NCI-H187 treated with DMSO at 0.1 percent for 48 hours (cell line): ENCODE results near the gene TNFRSF17.
"Not testable (repeated sequence)": the region's sequence is repeated elsewhere in the genome, so short reads cannot be mapped to it uniquely, and the experiment has no call there.

Source experiments
- DNase-seq: peaks from one replicate; lab custom pipeline; 2025; lab: John Stamatoyannopoulos, UW

The TNFRSF17 gene

DNA sequence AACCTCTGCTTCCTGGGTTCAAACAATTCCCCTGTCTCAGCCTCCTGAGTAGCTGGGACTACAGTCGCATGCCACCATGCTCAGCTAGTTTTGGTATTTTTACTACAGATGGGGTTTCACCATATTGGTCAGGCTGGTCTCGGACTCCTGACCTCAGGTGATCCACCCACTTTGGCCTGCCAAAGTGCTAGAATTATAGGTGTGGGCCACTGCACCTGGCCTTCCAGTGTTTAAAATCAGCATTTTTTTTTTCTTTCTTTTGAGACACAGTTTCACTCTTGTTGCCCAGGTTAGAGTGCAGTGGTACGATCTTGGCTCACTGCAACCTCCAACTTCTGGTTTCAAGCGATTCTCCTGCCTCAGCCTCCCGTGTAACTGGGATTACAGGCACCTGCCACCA lies 5.3 kb downstream of the TNFRSF17 start:
- DNase-seq, result not testable (repeated sequence)

DNA sequence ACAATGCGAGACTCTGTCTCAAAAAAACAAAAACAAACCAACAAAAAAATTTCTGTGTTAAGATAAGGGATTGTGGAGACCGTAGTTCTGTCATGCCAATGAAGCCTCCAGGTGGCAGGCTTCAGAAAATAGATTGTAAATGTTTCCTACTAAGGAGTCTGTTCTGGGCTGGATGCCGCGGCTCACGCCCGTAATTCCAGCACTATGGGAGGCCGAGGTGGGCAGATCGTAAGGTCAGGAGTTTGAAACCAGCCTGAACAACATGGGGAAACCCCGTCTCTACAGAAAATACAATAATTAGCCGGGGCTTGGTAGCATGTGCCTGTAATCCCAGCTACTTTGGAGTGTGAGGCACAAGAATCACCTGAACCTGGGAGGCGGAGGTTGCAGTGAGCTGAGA lies 7.1 kb downstream of the TNFRSF17 start:
- no peak for DNase-seq

DNA sequence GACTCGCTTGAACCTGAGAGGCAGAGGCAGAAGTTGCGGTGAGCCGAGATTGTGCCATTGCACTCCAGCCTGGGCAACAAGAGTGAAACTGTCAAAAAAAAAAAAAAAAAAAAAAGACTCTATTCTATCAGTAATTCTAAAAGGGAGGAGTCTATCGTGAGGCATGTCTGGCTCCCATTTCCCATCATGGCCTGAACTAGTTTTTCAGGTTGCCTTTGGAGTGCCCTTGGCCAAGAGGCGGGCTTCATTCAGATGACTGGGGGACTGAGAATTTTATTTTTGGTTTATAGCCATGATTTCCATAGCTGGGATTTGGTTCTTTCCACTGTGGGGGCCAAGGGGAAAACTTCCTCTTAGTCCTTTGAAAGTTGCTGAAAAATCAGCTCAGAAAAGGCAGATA lies 8.1 kb downstream of the TNFRSF17 start:
- no peak for DNase-seq

DNA sequence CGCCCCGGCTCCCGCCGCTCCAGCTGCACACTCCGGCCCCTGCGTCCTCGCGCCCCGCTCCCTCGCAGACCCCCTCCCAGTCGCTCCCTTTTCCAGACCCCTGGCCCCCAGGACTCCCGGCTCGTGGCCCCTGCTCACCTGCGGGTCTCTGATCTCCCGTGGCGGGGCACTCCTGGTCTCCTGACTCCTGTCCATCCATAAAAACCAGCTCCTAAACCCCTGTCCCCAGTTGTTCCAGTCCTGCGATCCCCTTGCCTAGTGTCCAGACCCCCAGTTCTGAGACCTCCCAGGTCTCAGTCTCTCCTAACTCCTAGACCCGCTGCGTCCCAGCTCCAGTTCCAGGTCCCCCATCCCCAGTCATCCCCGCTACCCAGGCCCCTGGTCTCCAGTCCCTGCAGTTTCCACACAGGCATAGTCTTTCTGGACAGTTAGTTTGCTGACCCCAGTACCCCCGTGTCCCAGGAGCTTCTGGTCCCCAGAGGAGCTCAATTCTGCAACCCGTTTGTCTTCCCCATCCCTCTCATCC lies 11.9 kb downstream of the TNFRSF17 start:
- DNase-seq, result no peak

DNA sequence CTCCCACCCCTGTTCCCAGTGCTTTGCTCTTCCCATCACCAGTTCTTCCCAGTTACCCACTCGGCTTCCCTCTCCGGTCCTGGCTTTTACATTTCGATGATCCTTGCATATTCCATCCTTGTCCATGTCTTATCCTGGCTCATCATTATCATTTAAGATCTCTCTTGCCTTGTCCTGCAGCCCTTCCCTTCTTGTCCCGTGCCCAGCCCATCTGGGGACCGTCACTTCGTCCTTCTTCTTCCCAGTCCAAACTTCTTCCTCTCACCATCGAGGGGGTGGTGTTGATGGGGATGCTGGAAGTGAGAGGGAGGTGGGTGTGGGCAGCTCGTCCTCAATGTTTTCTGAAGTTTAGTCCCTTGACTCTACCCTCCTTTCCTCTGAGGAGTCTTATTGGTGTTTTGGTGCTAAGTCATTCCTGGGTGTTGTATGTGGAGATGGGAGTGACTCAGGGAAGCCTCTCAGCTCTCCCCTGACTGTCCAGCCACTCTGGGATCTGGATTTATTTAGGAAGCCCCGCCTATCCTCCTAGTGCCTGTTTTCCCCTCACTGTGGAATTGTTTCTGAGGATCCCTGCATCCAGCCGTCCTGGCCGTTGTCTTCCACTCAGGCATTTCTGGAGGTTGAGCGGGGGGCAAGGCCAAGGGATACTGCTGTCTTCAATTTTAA lies 12.5 kb downstream of the TNFRSF17 start:
- no peak for DNase-seq

DNA sequence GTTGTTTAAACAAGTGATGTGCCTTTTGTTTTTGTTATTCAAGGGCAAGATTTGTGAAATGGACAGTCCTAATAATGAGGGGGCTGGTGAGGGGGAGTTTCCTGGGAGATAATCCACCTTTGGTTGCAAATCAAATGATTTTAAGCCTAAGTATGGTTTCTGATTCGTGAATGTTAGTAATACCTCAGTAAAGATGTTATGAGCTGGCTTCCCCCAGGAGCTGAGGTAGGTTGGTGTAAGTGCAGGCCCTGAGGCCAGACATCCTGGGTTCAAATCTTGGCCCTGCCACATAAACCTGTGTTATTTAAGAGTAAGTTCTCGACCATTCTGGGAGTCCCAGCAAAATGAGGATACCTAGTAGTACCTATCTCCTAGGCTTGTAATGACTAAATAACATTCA lies 13.1 kb downstream of the TNFRSF17 start:
- no peak for DNase-seq

DNA sequence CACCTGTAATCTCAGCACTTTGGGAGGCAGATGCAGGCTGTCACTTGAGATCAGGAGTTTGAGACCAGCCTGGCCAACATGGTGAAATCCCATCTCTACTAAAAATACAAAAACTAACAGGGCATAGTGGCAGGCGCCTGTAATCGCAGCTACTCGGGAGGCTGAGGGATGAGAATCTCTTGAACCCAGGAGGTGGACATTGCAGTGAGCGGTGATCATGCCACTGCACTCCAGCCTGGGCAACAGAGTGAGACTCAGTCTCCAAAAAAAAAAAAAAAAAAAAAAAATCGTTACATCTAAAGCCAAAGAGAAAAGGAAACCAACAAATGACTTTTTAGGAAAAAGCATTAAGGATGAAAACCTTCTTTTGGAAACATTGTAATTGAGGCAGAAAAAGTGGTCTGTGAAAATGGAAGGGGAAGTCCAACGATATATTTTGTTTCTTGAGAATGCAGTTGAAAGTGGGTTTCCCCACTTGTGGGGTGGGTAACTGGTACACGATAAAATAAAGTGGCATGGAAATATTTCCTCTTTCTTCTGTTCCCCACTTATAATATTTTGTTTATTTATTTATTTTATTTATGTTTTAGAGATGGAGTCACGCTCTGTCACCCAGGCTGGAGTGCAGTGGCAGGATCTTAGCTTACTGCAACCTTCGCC lies 14.1 kb downstream of the TNFRSF17 start:
- no peak for DNase-seq

DNA sequence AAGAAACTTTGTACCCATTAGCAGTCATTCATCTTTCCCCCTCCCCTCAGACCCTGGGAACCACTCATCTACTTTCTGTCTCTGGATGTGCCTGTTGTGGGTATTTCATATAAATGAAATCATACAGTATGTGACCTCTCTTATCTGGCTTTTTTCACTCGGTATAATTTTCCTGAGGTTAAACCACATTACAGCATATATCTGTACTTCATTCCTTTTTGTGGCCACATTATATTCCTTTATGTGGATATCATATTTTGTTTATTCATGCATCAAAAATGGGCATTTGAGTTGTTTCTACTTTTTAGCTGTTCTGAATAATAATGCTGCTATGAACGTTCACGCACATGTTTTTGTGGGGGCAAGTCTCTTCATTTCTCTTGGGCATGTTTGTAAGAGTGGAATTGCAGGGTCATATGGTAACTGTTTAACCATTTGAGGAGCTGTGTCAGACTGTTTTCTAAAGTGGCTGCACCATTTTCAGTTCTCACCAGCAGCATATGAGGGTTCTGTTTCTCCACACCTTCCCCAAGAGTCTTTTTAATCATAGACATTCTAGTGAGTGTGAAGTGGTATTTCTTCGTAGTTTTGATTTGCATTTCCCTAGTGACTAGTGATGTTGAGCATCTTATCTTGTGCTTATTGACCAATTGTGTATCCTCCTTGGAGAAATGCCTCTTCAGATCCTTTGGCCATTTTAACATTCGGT lies 15.3 kb downstream of the TNFRSF17 start:
- DNase-seq, result no peak

DNA sequence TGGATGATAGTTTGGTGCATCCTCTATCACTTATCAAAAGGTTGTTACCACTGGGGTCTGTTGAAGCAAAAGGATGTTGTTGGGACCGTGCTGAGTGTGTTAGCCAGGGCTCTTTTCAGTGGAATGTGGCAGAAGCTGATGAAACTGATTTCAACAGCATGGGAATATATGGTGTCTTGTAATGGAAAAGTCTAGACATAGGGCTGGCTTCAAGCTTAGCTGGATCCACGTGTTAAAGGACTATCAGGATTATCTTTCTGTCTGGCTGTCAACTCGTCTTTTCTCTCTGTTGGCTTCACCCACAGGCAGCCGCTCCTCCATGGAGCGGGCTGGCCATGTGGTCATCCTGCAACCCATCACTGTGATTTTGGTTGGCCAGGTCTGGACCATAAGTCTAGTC lies 20.2 kb downstream of the TNFRSF17 start:
- no peak for DNase-seq

DNA sequence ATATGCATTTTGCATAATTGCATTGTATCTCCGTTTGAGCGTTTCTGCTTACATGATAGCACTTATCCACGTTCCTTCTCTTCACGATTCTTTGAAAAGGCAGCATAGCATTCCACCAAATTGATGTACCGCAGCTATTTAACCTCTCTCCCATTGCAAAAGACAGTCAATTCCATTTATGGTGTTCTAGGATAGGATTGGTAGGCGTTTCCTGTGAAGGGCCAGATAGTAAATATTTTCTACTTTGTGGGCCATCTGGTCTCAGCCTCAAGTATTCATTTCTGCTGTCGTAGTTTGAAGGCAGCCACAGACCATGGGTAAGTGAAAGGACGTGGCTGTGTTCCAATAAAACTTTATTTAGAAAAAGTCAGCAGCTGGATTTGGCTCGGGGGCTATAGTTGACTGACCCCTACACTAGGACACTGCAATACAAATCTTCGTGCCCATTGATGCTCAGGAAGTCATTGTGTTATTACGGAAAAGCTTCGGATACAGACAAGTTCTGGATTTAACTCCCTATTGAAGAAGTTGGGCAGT lies 21.6 kb downstream of the TNFRSF17 start:
- DNase-seq, result no peak

DNA sequence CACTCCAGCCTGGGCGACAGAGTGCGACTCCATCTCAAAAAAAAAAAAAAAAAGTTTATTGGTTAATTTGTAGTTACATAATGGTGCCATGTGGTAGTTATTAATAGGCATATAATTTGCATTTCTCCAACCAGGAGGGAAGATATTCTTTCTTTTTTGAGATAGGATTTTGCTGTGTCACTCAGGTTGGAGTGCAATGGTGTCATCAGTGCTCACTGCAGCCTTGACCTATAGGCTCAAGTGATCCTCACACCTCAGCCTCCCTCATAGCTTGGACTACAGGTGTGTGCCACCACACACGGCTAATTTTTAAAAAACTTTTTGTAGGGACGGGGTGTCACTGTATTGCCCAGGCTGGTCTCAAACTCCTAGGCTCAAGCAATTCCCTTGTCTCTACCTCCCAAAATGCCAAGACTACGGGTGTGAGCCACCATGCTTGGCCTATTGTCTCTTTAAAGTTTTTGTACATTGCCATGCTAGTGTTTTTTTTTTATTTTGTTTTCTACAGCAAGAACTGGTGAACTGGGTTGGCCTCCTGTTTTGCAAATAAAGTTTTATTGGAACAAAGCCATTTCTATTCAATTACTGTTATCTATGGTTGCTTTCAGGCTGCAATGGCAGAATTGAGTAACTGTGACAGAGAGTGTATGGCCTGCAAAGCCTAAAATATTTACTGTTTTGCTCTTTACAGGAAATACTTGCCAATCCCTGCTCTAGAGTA lies 23.4 kb downstream of the TNFRSF17 start:
- DNase-seq, result no peak

DNA sequence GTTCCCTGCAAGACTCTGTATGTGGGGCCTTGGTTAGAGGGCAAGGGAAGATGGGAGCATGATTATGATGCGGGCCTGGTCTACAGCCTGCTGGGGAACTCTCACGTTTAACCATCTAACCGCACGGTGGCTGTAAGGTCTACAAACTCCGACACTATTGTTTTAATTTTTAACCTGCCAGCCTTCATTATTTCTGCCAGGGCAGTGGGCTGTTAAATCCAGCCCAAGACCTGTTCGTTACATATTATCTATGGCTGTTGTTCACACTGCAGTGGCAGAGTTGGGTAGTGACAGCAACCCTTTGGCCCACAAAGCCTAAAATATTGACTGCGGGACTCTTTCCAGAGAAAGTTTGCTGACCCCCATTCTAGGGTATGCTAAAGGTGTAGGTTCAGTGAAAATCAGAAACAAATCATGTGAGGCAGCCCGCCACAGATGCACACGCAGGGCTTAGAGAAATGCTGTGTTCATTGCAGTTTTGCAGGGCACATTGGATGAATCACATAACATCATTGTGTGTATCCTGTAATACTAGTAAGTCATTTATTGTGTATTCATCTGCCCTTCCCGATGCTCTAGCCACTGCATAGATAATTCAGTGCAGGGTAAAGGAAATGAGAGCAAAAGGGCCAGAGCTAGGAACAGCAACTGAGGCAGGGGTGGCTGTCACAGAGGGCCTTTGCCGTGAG lies 25.8 kb downstream of the TNFRSF17 start:
- DNase-seq, result no peak

DNA sequence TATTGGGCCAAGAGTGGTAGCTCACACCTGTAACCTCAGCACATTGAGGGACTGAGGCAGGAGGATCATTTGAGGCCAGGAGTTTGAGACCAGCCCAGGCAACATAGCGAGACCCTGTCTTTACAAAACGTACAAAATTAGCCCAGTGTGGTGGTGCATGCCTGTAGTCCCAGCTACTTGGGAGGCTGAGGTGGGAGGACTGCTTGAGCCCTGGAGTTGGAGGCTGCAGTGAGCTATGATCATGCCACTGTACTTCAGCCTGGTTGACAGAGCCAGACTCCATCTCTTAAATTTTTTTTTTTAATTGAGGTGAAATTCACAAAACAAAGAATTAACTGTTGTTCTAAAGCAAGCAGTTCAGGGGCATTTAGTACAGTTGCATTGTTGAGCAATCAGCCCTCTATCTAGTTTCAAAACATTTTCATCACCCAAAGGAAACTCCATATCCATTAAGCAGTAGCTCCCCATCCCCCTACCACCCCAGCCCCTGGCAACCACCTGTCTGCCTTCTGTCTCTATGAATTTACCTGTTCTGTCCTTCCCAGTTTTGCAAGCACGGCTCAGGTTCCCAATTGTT lies 27.1 kb downstream of the TNFRSF17 start:
- DNase-seq, result no peak

DNA sequence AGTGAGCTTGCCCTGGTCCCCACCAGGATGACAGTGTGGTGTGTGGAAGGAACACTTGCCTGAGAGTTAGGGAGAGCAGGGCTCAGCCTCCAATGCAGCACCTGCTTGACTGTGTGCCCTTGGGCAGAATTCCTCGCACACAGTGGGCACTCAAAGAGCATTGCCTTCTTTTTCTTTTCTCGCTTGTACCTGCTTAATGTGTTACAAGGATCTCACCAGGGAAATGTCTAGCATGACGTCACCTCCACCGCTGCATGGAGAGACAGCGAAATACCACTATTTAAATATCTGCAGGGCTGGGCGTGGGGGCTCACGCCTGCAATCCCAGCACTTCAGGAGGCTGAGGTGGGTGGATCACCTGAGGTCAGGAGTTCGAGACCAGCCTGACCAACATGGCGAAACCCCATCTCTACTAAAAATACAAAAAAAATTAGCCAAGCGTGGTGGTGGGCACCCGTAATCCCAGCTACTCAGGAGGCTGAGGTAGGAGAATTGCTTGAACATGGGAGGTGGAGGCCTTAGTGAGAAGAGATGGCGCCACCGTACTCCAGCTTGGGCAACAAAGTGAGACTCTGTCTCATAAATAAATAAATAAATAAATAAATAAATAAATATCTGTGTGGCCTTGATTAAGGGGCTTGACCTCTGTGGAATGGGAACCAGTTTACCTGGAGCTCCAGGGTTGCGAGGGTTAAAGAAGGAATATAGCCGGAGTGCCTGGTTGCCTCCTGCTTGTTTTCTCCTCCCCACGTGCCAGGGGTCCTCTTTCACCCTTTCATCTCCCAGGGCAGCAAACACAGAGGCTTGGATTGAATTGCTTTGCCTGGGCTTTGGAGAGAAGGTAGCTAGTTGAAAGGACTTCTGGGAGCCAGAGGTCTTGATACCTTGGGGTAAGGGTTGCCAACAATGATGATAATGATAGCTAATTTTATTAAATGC lies 27.8 kb downstream of the TNFRSF17 start:
- DNase-seq, result no peak

DNA sequence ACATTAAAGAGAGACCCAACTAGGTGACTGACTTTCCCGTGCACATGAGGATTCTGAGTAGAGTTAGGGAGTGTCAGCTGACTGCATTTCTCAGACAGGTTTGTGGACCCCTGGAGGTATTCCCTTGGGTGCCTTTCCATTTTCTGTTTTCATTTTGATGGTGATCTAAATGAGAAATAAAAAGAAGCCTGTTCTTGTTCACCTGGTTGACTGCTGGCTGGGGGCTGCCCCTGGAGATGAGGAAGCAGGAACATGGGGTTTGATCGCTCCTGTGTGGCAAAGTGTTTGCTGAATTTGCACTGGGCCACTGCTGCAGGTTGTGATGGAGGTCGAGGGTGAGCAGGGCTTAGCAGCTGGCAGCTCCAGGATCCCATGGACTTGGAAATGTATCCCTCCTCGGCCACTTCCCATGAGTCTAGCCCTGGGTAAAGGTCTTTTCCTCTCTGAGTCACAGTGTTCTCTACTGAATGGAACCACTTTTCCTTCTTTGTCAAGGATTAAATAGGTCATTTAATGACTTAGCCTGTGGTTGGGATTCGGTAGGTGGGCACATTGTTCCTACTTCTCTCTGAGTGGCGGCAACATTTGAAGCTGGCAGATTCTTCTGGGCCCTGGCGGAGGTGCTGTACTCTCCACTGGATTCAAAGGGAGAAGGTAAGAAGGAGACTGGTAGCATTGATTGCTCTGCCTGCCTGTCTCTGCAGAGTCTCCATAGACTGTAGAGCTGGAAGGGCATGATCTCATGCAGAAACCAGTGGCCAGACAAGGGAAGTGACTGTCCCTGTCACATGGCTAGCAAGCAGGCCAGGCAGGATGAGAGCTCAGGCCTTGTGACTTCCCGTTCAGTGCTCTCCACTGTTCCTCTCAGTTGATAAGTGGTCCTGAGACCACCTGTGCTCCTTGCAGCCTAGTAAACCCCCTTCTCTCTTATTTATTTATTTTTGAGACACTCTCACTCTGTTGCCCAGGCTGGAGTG lies 29.4 kb downstream of the TNFRSF17 start:
- DNase-seq, result no peak

DNA sequence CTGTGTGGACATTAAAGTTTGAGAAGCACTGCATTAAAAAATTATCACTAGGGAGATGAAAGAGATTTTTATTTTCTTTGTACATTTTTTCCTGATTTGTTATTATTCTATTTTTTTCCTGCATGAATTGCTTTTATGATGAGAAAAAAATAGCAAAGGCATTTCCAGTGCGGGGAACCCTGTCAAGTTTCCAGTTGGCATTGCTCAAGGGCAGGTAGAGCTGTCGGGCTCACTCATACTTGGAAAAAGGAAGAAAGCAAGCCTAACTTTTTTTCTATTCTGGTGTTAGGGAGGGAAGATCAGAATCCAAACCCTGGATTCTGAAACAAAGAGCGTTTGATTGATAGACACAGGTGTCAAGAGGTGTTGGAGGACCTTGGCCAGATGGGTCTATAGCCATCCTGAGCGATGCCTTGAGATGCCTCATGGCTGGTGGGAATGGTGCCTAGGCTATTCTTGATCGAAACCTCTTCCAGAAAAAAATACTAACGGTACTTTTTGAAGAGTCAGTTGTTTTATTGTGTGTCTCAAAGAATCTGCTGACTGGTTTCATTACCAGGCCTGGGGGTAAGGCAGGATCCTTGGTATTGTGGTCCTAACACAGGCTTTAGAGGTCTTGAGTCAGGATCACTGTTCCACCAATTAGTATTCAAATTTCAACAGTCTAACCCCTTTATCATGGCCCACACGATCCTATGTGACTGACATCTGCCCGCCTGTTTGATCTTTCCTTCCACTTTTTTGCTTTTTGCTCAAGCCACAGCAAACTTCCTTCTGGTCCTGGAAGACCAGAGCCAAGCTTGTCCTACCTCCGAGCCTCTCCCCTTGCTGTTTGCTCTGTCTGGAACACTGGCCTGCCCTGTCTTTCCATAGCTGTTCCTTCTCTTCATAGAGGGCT lies 31.7 kb downstream of the TNFRSF17 start:
- DNase-seq, result no peak

DNA sequence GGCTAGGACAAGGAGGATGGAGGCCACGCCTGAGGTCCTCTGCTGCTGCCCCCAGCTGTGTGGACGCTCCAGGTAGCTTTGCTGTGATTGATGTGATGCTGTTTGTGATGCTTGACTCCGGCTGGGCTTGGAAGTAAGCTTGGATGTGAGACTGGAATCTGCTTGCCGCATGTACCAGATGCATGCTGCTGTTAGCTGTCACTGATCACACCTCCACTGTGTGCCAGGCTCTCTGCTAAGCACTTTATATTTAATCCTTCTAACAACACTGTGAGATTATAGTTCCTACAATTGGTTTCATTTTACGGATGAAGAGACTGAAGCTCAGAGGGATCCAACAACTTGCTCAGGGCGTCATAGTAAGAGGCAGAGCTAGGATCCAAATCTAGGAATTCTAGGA lies 35.0 kb downstream of the TNFRSF17 start:
- DNase-seq, result no peak
